Measurements from ENCODE around the gene FILIP1L. TPM values are rescaled to one million over a fixed set of nuclear protein-coding genes. Genes with fewer than 3 reads are reported as not detected.

Gene FILIP1L
- polyA plus RNA-seq, 3 donors = 16.9 to 20.2 (median 17.4) TPM

DNA sequence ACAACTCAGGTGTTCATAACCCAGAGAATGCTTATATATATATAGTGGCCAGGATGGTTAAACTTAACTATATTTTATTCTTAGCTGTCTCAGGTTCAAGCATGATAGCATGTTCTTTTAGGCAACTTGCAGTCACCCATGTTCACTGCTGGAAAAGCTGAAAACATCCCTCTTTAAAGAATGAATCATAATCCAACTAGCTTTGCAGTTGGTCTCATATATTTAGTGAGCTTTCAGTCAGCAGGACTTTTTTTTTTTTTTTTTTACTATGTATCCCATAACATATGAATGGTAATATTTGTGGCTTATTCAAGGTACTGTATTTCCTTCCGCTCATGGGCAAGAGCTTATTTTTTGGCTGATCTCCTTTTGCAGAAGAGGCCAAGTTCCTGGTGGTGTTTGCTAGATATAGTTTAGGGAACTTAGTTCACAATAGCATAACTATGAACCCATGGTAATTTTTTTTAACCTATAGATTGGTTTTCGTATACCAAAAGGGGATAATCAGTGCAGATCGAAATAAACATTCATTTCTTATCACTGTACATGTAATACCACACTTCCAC is 219.1 kb downstream of the FILIP1L start:
- DNase-seq = no peak

DNA sequence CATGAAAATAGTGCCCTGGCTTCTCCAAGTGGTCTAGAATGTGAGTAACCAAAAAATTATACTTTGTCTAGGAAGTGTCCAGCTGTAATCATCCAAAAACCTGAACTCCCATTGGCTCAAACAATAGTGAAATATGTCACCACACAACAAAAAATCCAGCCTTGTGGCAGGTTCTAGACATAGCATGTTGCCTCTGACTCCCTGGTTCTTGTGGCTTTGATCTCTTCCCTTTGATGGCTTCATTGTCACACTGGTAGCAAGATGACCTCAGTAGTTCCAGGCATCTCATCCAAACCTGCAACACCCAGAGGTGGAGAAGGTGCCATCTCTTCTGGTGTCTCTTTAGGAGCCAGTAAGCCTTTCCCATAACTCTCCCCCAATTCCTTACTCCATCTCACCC is 222.0 kb downstream of the FILIP1L start:
- no peak for DNase-seq

DNA sequence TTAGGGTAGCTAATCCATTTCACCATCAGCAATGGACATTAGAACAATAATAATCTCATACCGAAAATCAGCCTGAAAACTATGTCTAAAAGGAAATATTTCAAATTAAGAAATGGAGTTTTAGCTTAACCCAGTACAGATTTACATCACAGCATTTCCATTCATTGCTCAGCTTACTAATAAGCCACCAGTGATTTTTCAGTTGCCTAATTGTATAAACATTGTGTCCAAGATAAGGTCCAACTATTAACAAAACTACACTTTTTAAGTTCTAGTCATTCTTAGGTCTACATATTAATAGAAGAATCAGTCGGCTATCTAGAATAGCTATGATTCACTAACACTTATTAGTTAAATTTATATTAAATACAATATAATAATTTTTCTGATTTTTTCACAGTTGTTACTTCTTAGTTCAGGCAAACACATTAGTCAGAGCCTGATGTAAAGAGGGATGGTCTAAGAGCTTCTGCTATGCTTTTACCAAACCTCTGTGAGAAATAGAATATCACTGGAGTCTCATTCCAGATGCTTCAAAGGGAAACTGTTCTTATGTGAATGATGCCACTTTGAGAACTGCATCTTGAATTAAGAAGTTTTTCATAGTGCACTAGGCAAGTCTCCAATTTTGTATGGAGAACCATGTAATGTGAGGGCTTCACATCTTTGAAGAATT is 222.6 kb downstream of the FILIP1L start:
- no peak for DNase-seq

DNA sequence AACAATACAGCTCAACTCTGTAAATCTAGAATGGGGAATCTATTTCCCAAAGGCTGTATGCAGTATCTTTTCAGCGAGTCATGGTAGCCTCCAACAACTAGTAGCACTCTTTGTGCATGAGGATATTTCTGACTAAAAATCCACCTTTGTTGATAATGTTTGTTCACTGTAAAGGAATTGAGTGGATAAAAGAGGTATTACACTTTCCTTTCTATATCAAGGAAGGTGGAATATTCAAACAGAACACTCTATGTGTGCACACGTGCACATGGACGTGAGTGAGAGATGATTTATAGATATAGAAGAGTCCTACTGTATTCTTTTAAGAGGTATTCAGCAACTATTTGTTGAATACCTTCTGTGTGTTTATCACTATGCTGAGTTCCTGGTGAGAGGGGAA is 228.4 kb downstream of the FILIP1L start:
- no peak for DNase-seq

DNA sequence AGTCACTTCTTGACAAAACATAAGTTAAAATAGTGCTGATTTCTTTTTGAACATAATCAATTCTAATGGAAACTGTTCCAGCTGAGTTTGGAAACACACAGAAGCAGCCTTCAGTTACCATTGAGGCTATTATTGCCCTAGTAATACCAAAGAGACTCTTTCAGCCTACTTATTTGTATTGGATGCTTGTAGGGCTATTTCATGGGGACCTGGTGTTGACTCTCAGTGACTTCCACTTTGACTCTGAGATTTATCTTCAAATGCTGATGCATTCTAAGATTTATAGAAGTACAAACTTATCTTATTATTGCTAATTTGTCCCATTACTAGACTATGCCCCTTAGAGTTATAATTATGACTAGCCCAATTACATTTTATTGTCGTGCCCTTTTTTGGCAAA is 229.2 kb downstream of the FILIP1L start:
- no peak for DNase-seq

DNA sequence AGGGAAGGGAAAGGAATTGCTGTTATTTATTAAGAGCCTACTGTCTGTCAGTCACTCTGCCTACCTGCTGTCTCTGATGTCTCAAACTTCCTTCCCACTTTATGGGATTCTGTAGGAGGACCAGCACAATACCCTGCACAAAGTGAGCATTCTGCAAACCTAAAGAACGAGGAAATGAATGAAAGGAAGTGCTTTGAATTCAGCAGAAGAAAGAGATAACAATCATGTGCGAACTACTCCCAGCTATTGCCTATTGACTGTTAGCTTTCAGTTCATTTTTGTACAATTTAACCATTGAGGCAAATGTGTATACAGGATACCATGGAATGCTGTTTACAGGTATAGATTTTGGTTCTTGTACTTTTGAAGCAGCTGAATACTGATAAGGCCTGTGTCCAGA is 229.8 kb downstream of the FILIP1L start:
- no peak for DNase-seq

DNA sequence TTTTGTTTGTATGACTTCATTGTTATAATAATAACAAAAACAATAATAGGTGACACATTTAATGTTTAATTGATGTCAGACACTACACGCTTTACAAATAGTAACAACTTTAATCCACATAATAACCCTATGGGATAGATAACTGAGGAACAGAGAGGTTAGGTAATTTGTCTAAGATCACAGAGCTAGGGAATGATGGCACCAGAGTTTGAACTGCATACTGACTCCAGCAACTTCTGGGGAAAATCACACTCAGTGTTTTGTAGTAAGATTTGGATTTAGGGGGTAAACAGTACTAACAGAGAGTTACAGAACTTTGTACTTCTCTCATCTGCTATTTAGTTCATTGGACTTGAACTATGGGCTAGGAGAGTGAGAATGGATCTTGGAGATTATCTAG is 230.6 kb downstream of the FILIP1L start:
- no peak for DNase-seq

DNA sequence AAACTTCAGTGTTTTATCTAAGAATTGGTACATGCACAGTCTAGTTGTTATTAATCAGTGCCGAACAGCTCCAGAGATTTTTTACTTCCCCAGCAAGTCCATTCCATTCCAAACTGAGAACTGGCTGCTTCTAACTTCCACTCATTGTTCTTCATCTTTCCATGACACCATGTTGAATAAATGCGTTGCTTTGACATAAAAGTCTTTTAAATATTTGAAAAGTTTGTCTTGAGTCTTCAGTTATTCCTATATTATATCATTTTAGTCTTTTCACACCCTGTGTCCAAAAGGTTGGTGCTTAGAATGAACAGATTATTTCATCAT is 231.2 kb downstream of the FILIP1L start:
- DNase-seq = no peak

DNA sequence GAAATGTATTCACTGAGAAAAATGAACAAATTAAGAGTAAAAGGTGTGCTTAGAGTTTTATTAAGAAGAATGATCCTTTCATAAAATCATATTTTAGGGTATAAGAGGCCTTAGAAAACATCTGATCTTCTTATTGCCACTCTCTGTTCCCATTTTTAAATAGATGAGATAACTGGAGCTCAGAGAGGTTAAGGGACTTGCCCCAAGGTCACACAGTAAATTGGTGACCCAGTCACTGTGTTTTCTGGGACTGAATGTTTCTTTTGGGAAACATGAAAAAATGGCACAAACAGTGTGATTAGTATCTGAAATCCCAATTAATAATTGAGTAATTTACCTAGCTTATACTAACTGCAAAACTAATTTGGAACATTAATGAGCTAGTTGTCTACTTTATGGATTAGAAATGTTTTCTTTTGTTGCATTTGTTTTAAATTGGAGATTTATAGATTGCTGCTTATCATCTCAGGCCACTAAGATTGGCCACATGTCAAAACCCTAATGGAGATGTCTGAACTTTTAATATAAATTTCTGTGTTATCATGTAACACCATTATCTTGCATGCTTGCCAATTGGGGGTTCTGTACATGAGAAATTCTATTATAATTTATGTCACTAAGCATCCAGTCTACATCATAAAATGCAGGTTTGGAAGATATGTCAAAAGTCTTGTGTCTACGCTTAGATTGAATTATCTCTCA is 231.7 kb downstream of the FILIP1L start:
- DNase-seq = no peak

DNA sequence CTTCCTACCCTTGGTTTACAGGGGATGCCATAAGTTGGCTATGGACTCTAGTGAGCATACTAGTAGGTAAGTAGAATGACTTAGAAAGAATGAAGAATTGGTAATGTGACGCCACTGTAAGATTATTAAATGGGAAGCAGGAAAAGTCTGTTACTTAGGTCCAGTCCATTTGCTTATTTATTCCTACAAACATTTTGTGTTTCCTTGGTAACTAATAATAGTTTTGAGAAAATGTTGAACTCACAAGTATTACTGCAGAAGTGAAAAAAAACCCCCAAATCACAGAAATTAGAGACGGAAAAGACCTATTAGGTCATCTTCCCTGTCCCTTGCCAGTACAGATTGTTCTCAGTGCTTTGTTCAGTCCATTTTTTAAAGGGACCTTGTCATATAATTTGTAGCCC is 233.2 kb downstream of the FILIP1L start:
- DNase-seq = no peak

DNA sequence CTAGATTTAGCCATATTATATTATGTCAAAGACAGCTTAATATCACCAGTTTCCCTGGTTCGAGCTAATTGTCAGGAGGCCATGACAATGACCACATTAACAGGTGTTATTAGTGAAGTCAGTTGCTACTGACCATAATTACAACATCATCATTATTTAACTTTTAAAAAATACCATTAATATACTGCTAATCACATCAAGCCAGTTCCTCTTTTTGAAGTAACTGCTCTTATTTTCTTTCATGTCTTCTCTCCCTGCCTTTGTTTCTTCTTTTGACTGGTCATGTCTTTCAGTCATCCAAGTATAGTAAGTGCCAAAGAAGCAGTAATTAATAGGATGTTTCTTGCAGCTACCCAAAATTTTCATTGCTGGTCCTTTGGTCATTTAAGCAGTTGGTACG is 235.0 kb downstream of the FILIP1L start:
- DNase-seq = no peak

DNA sequence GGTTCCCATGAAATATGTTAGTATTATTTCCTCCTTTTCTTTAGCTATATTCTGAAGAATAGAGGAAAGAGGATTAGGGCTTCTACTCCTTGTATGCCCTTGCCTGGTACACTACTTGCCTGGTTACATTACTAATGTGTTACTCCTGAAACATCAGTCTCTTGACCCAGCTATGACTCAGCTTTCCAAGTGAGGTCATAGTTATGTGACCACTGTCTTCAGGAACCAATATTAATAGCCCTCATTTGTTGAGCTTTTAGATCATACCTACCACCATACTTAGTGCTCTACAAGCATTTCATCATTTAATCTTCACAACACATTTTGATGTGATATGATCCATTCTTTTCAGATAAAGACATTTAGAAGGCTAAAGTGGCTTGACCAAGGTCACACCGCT is 236.3 kb downstream of the FILIP1L start:
- DNase-seq = no peak

DNA sequence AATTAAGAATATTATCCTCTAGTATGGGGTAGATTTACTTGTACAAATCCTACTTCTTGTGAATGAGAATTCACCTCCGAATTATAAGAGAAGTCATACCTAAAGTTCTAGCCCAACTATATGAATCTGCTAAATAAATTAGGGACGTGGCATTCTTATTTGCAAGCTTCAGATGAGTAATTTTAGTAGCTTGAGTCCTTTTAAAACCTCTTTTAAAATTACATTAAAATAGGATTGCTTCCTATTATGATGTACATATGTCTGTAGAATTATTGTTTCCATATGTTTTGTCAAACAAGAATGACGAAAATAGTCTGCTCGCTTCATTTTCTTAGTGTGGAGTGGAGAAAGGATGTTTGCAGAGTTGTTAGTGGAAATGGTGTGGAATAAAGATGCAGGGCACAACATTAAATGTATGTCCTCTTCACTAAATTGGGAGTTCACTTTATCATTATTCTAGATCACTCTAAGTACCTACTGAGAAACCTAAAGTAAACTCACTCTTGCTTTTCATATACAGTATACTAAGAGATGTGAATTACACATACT is 237.2 kb downstream of the FILIP1L start:
- no peak for DNase-seq

DNA sequence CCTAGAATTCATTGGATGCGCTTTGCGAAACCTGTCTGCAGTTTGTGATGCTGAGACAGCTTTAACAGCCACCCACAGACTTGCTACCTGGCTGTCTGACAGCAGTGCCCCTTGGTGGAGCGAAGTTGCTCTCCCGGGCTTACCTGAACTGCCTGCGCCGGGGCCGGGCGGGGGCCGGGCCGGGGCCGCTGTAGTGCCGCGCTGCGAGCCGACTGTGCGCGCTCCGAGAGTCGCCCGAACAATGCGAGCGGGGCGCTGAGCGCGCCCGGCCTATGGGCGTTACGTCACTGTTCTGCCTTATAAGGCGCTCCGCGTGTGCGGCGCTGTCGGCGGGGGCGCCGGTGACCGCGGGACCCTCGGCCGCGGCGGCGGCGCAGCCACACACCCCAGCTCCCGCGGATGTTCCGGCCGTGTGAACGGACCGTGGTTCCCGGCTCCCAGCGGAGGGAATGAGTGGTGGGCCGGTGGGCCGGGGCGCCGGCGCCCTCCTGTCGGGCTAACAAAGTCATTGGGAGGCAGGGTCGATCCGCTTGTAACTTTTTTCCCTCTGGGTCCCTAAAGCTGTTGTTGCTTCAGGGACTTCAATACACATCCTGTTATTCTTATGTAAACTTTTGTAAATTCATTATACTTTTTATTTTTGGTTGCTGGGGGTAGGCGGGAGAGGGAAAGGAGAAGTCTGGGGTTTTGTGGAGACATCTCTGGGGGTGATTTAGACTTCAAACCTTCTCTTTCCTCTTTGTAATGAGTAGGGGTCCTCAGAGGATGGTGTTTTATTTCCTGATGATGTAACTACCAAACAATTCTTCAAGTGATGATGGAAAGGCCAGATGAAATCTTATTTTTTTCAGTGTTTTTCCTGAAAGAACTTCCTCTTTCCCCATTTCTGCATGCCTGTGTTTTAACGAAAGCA is 238.1 kb downstream of the FILIP1L start:
- DNase-seq = peak; percentile 83

DNA sequence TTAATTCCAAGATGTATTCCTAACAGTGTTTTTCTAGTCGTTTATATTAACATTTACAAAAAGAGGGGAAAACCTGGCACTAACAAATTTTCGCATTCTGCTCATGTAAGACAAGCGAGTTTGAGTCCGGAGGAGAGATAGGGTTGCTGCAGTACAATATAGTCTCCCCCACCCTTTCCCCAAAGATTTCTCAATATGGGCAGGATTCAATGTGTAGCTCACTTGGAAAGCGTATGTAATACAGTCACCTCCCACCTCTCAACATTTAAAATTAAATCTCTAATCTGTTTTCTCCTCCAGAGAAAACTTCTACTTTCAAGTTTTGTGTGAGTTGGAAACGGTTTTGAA is 238.7 kb downstream of the FILIP1L start:
- DNase-seq = no peak

DNA sequence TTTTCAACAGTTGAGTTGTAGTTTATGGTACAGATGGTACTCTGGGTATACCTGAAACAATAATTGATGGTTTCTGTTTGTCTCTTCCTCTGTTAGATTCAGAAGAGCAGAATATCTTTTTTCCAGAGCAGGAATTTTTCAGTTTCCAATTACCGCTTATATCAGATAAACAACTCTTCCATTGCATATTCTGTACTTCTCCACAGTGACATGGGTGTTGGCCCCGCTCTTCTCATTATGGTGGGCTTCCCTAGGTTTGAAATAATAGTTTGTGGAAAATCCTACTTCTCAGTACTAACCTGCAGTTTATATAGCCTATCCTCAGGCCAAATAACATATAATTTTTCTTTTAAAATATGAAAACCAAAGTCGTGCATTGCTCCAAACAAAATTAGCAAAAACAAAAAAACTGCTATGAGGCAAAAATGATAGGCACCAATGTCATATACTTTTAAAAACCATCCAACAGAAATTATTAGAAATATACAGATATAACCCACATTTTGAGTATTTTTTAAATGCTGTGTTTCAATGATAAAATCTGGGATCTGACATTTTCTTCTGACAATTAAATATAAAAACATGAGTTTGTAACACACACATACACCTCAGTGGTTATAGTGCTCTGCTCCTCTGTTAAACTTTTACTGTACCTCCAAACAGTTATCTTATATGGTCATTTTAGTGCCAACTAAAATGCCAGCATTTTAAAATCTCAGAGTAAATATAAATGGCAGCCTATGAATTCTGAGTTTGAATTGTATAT is 239.9 kb downstream of the FILIP1L start:
- DNase-seq = no peak

DNA sequence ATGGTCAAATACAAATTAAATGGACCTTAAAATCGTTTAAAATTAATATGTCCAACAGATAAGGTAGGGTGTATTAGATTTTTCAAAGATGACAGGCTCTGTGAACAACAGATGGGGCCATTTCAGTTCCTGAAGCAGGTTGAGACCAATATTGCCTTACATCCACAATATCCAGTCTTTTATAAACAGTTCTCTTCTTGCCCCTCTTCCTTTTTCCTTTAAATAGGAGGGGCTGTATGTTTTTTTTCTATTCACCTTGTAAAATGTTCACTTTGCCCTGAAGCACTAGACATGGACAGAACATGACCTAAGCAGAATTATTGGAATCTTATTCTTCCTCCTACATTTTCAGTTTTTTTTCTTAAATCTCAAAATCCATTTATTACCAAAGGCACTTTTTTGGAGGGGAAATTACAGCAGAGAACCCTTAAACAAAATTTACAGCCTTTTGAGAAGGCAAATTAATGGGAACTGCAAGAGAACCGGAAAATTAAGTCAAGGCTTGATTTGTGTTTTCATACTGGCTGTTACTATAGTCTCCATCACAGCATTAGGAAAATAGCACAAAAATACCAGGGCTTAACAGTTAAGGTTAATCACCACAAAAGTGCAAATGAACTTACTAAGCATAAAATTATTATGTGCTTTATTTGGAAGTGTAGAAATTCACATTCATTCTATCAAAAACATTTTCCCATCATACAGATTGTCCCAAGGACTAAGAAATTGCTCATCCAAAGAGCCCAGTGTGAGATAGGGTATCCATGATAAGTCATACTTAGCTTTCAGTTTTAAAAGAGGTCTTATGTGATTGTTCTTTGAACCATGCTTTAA is 240.8 kb downstream of the FILIP1L start:
- no peak for DNase-seq

DNA sequence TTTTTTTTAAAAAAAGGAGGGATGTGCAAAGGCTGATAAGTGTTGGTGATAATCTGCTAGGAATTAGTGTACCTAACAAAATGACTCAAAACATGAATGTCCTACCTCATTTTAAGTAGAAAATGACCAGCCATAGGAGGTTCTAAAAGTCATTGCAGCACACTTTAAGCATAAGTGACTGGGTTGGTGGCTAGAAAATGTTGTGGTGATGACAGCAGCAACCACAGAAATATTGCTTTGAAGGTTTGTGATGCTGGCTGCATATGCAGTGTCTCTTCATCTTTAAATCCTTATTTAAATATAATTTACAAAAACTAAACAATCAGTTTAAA is 241.4 kb downstream of the FILIP1L start:
- DNase-seq = no peak

DNA sequence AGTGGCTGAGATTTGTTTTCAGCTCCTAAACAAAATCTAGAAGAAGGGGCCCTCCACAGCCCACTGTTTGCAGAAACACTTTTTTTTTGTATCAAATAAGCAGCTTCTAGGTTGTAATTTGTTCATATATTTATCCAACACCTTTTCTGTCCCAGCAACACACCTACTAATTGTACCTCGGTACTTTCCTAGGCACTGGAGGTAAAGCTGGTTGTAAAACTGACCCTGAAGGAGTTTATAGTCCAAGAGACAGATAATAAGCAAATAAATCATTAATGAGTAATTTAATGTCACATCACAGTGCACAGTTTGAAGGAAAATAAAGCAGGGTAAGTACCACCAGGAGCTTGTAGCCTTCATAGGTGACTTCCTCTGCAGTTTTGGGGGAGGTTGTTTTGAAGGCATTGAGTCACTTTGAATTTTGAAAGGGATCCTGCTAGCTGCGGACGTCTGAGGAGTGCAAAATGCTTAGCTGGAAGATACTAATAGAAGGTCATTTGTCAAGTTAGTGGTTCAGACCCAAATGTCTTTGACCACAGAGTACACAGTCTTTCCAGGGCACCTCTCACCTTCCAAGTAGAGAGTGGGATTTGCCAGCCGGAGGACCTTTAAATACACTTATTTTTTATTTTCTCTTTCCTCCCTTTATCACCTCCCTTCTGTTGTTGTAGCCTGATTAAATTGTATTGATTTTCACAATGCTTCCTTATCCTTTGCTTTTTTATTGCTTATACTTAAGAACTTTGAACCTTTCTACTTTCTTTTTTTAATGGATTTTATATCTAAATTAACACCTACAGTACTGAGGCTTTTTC is 242.9 kb downstream of the FILIP1L start:
- no peak for DNase-seq

DNA sequence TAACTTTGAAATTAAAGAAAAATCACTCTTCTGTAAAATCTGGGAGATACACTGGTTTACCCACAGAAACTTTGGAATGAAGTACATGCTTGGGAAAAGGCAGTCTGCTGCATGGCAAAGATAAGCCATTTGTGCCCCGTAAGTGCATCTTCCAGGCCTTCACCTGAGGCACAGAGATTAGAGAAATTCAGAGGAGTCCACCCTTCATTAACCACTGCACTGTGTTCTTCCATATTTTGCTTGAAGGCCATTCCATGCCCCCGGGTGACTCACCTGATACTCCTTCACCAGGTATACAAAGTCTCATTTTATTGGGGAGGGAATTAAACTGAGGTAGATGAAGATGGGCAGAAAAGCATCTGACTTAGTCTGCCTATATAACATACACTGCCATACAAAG is 243.6 kb downstream of the FILIP1L start:
- no peak for DNase-seq

Measured in renal pelvis (tissue), 4 donors.